Measurements from ENCODE around the gene MRPL4.
A peak's percentile ranks its signal among the peaks of the same experiment; 100 is the strongest.

The MRPL4 gene

GRCh38 chr19:10271543-10272086, 19.6 kb downstream of the MRPL4 start:
- no CpG with 5 or more reads among the region's 12 CpGs for WGBS, 2 donors (ENCODE audit: extremely low coverage in 2 of 2, insufficient read length in 2 of 2, insufficient replicate concordance in 1 of 2)
- H2BK15ac ChIP-seq (ENCODE audit: low read length) = peak overlapping the region; percentile 99

GRCh38 chr19:10274589-10274988, 22.6 kb downstream of the MRPL4 start:
- no peak overlapping the region for H2AFZ ChIP-seq (ENCODE audit: low read length)
- no peak overlapping the region for H2AK5ac ChIP-seq (ENCODE audit: low read depth, low read length)
- no peak overlapping the region for H2BK12ac ChIP-seq (ENCODE audit: low read length)
- no peak overlapping the region for H3K4ac ChIP-seq (ENCODE audit: low read length)
- no CpG with 5 or more reads among the region's 10 CpGs for WGBS, 2 donors (ENCODE audit: extremely low coverage in 2 of 2, insufficient read length in 2 of 2, insufficient replicate concordance in 1 of 2)
- H3K14ac ChIP-seq (ENCODE audit: low read length) = no peak overlapping the region
- no peaks in the 10 kb centered on the region for H3K9me3 ChIP-seq (replicated peaks in 1 of 2; ENCODE audit: control insufficient read depth in 2 of 2, insufficient read depth in 1 of 2, low read depth in 1 of 2, low read length in 2 of 2)
- H3K27me3 ChIP-seq (ENCODE audit: control insufficient read depth in 3 of 3, insufficient read depth in 3 of 3, low read depth in 1 of 3, low read length in 3 of 3) = peaks cover 0 to 30% (median 20%) of the 10 kb centered on the region in 3 experiments
- H3K79me1 ChIP-seq (ENCODE audit: low read depth, low read length) = no peaks in the 10 kb centered on the region
- no peak overlapping the region for H4K8ac ChIP-seq (ENCODE audit: low read depth, low read length)
- no peak for DNase-seq (ENCODE audit: low spot score)
- H4K91ac ChIP-seq (ENCODE audit: low read depth, low read length, poor library complexity) = no peak overlapping the region
- no peak overlapping the region for H3K23ac ChIP-seq (ENCODE audit: low read depth, low read length, poor library complexity)
- no peak overlapping the region for H3K4me2 ChIP-seq (ENCODE audit: insufficient read depth, low read length, poor library complexity, severe bottlenecking)
- H3K27ac ChIP-seq (replicated peaks; ENCODE audit: low read length) = no peak overlapping the region
- peaks cover 8 to 16% of the 10 kb centered on the region in 2 donors for H3K4me1 ChIP-seq (ENCODE audit: control insufficient read depth in 2 of 2, insufficient read depth in 1 of 2, low read depth in 1 of 2, low read length in 2 of 2)
- H2BK5ac ChIP-seq (ENCODE audit: low read length) = no peak overlapping the region
- H3K4me3 ChIP-seq (ENCODE audit: low read length in 2 of 2) = no peak overlapping the region
- peak overlapping the region; percentile 12 for H3K9ac ChIP-seq (ENCODE audit: low read depth, low read length, poor library complexity)
- peaks cover 0 to 29% of the 10 kb centered on the region in 2 donors for H3K36me3 ChIP-seq (replicated peaks in 1 of 2; ENCODE audit: control insufficient read depth in 2 of 2, insufficient read depth in 2 of 2, low read length in 2 of 2)
- no peak overlapping the region for H2BK120ac ChIP-seq (ENCODE audit: low read depth, low read length)
- H3K18ac ChIP-seq (ENCODE audit: low read length) = no peak overlapping the region
- H2BK15ac ChIP-seq (ENCODE audit: low read length) = no peak overlapping the region

More at GRCh38 chr19:10271543-10272086, 19.6 kb downstream of the MRPL4 start:
- peaks cover 8 to 18% of the 10 kb centered on the region in 2 donors for H3K4me1 ChIP-seq (ENCODE audit: control insufficient read depth in 2 of 2, insufficient read depth in 1 of 2, low read depth in 1 of 2, low read length in 2 of 2)
- no peak overlapping the region for H4K8ac ChIP-seq (ENCODE audit: low read depth, low read length)
- H3K23ac ChIP-seq (ENCODE audit: low read depth, low read length, poor library complexity) = peak overlapping the region; percentile 52
- no peak for DNase-seq (ENCODE audit: low spot score)
- peaks cover 0 to 13% of the 10 kb centered on the region in 2 donors for H3K36me3 ChIP-seq (replicated peaks in 1 of 2; ENCODE audit: control insufficient read depth in 2 of 2, insufficient read depth in 2 of 2, low read length in 2 of 2)
- peak overlapping the region; percentile 52 for H2AK5ac ChIP-seq (ENCODE audit: low read depth, low read length)
- no peak overlapping the region for H2BK5ac ChIP-seq (ENCODE audit: low read length)
- H3K27me3 ChIP-seq (ENCODE audit: control insufficient read depth in 3 of 3, insufficient read depth in 3 of 3, low read depth in 1 of 3, low read length in 3 of 3) = peaks cover 0 to 31% (median 20%) of the 10 kb centered on the region in 3 experiments
- H3K4me3 ChIP-seq (ENCODE audit: low read length in 2 of 2) = peak overlapping the region in 1 of 2 donors; percentile 50
- H2AFZ ChIP-seq (ENCODE audit: low read length) = peak overlapping the region; percentile 93
- no peak overlapping the region for H3K4me2 ChIP-seq (ENCODE audit: insufficient read depth, low read length, poor library complexity, severe bottlenecking)
- H3K79me1 ChIP-seq (ENCODE audit: low read depth, low read length) = no peaks in the 10 kb centered on the region
- H2BK12ac ChIP-seq (ENCODE audit: low read length) = peak overlapping the region; percentile 16
- H3K4ac ChIP-seq (ENCODE audit: low read length) = no peak overlapping the region
- H3K14ac ChIP-seq (ENCODE audit: low read length) = no peak overlapping the region
- H4K91ac ChIP-seq (ENCODE audit: low read depth, low read length, poor library complexity) = no peak overlapping the region
- H3K18ac ChIP-seq (ENCODE audit: low read length) = no peak overlapping the region
- no peaks in the 10 kb centered on the region for H3K9me3 ChIP-seq (replicated peaks in 1 of 2; ENCODE audit: control insufficient read depth in 2 of 2, insufficient read depth in 1 of 2, low read depth in 1 of 2, low read length in 2 of 2)
- H3K27ac ChIP-seq (replicated peaks; ENCODE audit: low read length) = no peak overlapping the region
- H3K9ac ChIP-seq (ENCODE audit: low read depth, low read length, poor library complexity) = no peak overlapping the region
- no peak overlapping the region for H2BK120ac ChIP-seq (ENCODE audit: low read depth, low read length)

DNA sequence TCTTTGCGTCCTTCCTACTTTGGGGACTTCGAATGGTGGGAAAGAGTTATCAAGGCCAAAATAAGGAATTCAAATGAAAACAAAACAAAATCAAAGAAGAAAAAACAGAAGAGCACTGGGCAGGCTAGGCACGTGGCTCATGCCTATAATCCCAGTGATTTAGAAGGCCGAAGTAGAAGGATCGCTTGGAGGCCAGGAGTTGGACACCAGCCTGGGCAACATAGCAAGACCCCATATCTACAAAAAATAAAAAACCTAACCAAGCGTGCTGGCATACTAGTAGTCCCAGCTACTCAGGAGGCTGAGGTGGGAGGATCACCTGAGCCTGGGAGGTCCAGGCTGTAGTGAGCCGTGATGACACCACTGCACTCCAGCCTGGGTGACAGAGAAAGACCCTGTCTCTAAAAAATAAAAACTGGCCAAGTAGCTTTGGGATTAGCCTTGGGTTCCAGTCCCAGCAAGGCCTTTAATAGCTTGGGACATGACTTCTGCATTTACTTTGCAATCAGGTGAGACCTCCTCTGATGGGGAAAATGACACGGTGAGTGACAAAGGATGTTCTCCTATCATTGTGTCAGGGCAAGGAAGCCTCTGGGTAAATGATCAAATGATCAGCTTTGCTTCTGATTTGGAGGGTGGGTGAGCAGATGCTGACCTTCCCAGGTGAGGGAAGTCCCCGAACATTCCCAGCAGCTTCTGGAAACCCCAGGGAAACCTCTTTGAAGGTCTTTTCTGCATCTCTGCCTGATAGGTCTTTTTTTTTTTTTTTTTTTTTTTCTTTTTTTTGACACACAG, 26.0 kb downstream of the MRPL4 start:
- H3K14ac ChIP-seq (ENCODE audit: low read length) = no peak overlapping the region
- H3K4me3 ChIP-seq (ENCODE audit: low read length in 2 of 2) = no peak overlapping the region
- no peak overlapping the region for H4K8ac ChIP-seq (ENCODE audit: low read depth, low read length)
- no CpG with 5 or more reads among the region's 9 CpGs for WGBS, 2 donors (ENCODE audit: extremely low coverage in 2 of 2, insufficient read length in 2 of 2, insufficient replicate concordance in 1 of 2)
- no peak overlapping the region for H2BK12ac ChIP-seq (ENCODE audit: low read length)
- H3K27me3 ChIP-seq (ENCODE audit: control insufficient read depth in 3 of 3, insufficient read depth in 3 of 3, low read depth in 1 of 3, low read length in 3 of 3) = peaks cover 0 to 4% (median 0%) of the 10 kb centered on the region in 3 experiments
- no peaks in the 10 kb centered on the region for H3K79me1 ChIP-seq (ENCODE audit: low read depth, low read length)
- H3K27ac ChIP-seq (replicated peaks; ENCODE audit: low read length) = no peak overlapping the region
- no peak overlapping the region for H2BK15ac ChIP-seq (ENCODE audit: low read length)
- no peak overlapping the region for H2BK5ac ChIP-seq (ENCODE audit: low read length)
- no peak overlapping the region for H2AFZ ChIP-seq (ENCODE audit: low read length)
- no peak overlapping the region for H3K23ac ChIP-seq (ENCODE audit: low read depth, low read length, poor library complexity)
- DNase-seq (ENCODE audit: low spot score) = no peak
- no peak overlapping the region for H2BK120ac ChIP-seq (ENCODE audit: low read depth, low read length)
- peaks cover 0 to 52% of the 10 kb centered on the region in 2 donors for H3K36me3 ChIP-seq (replicated peaks in 1 of 2; ENCODE audit: control insufficient read depth in 2 of 2, insufficient read depth in 2 of 2, low read length in 2 of 2)
- no peak overlapping the region for H2AK5ac ChIP-seq (ENCODE audit: low read depth, low read length)
- H3K4me2 ChIP-seq (ENCODE audit: insufficient read depth, low read length, poor library complexity, severe bottlenecking) = no peak overlapping the region
- no peak overlapping the region for H3K9ac ChIP-seq (ENCODE audit: low read depth, low read length, poor library complexity)
- no peak overlapping the region for H3K18ac ChIP-seq (ENCODE audit: low read length)
- H4K91ac ChIP-seq (ENCODE audit: low read depth, low read length, poor library complexity) = no peak overlapping the region
- no peaks in the 10 kb centered on the region for H3K4me1 ChIP-seq (ENCODE audit: control insufficient read depth in 2 of 2, insufficient read depth in 1 of 2, low read depth in 1 of 2, low read length in 2 of 2)
- H3K4ac ChIP-seq (ENCODE audit: low read length) = no peak overlapping the region
- H3K9me3 ChIP-seq (replicated peaks in 1 of 2; ENCODE audit: control insufficient read depth in 2 of 2, insufficient read depth in 1 of 2, low read depth in 1 of 2, low read length in 2 of 2) = no peaks in the 10 kb centered on the region

DNA sequence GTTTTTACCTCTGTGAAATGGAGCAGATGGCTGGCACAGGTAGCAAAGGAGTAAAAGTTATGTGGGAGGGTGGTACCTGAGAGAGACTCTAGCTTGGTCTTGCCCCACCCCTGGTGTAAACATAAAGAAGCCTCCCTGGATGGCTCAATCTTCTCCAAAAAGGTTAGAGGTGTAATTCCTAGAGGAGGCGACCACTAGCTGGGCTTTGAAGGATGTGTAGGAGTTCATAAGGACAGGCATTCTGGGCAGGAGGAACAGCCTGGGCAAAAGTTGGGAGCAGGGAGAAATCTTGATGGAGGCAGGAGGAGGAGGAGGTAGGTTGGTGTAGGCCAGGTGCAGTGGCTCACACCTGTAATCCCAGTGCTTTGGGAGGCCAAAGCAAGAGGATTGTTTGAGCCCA, 26.9 kb downstream of the MRPL4 start:
- Histone ChIP-seq H3K27me3 (ENCODE audit: control insufficient read depth in 3 of 3, insufficient read depth in 3 of 3, low read depth in 1 of 3, low read length in 3 of 3) (peaks cover 0 to 4% (median 0%) of the 10 kb centered on the region in 3 experiments), H4K8ac (ENCODE audit: low read depth, low read length) (no peak overlapping the region), H2BK120ac (ENCODE audit: low read depth, low read length) (no peak overlapping the region), H2BK12ac (ENCODE audit: low read length) (no peak overlapping the region), H3K4me2 (ENCODE audit: insufficient read depth, low read length, poor library complexity, severe bottlenecking) (no peak overlapping the region), H3K9me3 (replicated peaks in 1 of 2; ENCODE audit: control insufficient read depth in 2 of 2, insufficient read depth in 1 of 2, low read depth in 1 of 2, low read length in 2 of 2) (no peaks in the 10 kb centered on the region), H3K23ac (ENCODE audit: low read depth, low read length, poor library complexity) (no peak overlapping the region), H3K36me3 (replicated peaks in 1 of 2; ENCODE audit: control insufficient read depth in 2 of 2, insufficient read depth in 2 of 2, low read length in 2 of 2) (peaks cover 0 to 61% of the 10 kb centered on the region in 2 donors), H2AK5ac (ENCODE audit: low read depth, low read length) (no peak overlapping the region), H3K79me1 (ENCODE audit: low read depth, low read length) (no peaks in the 10 kb centered on the region), H3K4me3 (ENCODE audit: low read length in 2 of 2) (no peak overlapping the region), H3K27ac (replicated peaks; ENCODE audit: low read length) (no peak overlapping the region), H3K18ac (ENCODE audit: low read length) (no peak overlapping the region), H3K14ac (ENCODE audit: low read length) (no peak overlapping the region), H4K91ac (ENCODE audit: low read depth, low read length, poor library complexity) (no peak overlapping the region), H3K9ac (ENCODE audit: low read depth, low read length, poor library complexity) (no peak overlapping the region), H2AFZ (ENCODE audit: low read length) (no peak overlapping the region), H2BK15ac (ENCODE audit: low read length) (no peak overlapping the region), H3K4ac (ENCODE audit: low read length) (no peak overlapping the region), H2BK5ac (ENCODE audit: low read length) (no peak overlapping the region), H3K4me1 (ENCODE audit: control insufficient read depth in 2 of 2, insufficient read depth in 1 of 2, low read depth in 1 of 2, low read length in 2 of 2) (no peaks in the 10 kb centered on the region)
- DNase-seq (ENCODE audit: low spot score) = no peak
- no CpG with 5 or more reads among the region's 1 CpG for WGBS, 2 donors (ENCODE audit: extremely low coverage in 2 of 2, insufficient read length in 2 of 2, insufficient replicate concordance in 1 of 2)

All from neuronal stem cell (in vitro differentiated cells).